IPS-20b (cell line): ENCODE data around the gene IQCB1.

Experiments
- H3K27ac ChIP-seq: one replicate; pipeline ENCODE4 v1.5.1; 2013; ENCODE audit warnings: low read length
- H3K27me3 ChIP-seq: 2 replicates; pipeline ENCODE4 v1.6.1; 2013; ENCODE audit warnings: mild to moderate bottlenecking, low read length, inconsistent platforms; ENCODE audit not compliant: insufficient read depth
- H3K36me3 ChIP-seq: 2 replicates; pipeline ENCODE4 v1.6.1; 2013; ENCODE audit warnings: low read depth, mild to moderate bottlenecking, inconsistent platforms, low read length, moderate library complexity; ENCODE audit not compliant: insufficient read depth
- H3K4me1 ChIP-seq: 2 replicates; pipeline ENCODE4 v1.6.1; 2013; ENCODE audit warnings: mild to moderate bottlenecking, control low read depth, inconsistent platforms, low read length, moderate library complexity; ENCODE audit not compliant: insufficient read depth
- H3K4me3 ChIP-seq: 2 replicates; pipeline ENCODE4 v1.5.1; 2013; ENCODE audit warnings: mild to moderate bottlenecking, low read length, inconsistent platforms
- H3K9ac ChIP-seq: 2 replicates; pipeline ENCODE4 v1.6.1; 2013; ENCODE audit warnings: low read depth, mild to moderate bottlenecking, inconsistent platforms, low read length, moderate library complexity
- H3K9me3 ChIP-seq: 2 replicates; pipeline ENCODE4 v1.6.1; 2013; ENCODE audit warnings: mild to moderate bottlenecking, low read depth, low read length, inconsistent platforms; ENCODE audit not compliant: insufficient read depth

IQCB1 gene

GRCh38 chr3:121739902-121740301 is 95.0 kb downstream of the IQCB1 start:
- H3K9ac ChIP-seq = no peak overlapping the region
- no peaks in the 10 kb centered on the region; the same call in 1 of the 2 replicates for H3K36me3 ChIP-seq
- no peak overlapping the region for H3K4me3 ChIP-seq
- H3K9me3 ChIP-seq = no peaks in the 10 kb centered on the region
- no peaks in the 10 kb centered on the region for H3K27me3 ChIP-seq
- no peak overlapping the region for H3K27ac ChIP-seq
- no peaks in the 10 kb centered on the region for H3K4me1 ChIP-seq

DNA sequence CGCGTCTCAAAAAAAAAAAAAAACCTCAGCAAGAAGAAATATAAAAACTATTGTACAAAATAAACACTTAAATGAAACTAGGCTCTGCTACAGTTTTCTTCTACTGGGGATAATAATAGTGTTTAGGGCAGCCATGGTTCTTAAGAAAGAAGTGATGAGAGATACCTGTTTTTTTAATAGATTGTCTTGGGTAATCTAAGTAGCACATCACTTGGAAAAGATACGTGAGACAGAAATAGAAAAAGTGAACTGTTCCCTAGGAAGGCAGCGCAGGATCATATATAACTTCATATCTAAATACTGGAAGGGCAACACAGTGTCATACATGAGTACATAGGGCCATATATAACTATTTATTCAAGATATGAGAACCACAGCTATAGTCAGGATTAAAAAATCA is 97.2 kb downstream of the IQCB1 start:
- Histone ChIP-seq H3K9ac (no peak overlapping the region), H3K27ac (no peak overlapping the region), H3K4me1 (no peaks in the 10 kb centered on the region; the same call in 1 of the 2 replicates), H3K36me3 (no peaks in the 10 kb centered on the region), H3K4me3 (no peak overlapping the region), H3K27me3 (no peaks in the 10 kb centered on the region), H3K9me3 (no peaks in the 10 kb centered on the region)

- no peak overlapping the region for H3K27ac ChIP-seq
Measured at GRCh38 chr3:121736112-121736511, 98.7 kb downstream of the IQCB1 start.

DNA sequence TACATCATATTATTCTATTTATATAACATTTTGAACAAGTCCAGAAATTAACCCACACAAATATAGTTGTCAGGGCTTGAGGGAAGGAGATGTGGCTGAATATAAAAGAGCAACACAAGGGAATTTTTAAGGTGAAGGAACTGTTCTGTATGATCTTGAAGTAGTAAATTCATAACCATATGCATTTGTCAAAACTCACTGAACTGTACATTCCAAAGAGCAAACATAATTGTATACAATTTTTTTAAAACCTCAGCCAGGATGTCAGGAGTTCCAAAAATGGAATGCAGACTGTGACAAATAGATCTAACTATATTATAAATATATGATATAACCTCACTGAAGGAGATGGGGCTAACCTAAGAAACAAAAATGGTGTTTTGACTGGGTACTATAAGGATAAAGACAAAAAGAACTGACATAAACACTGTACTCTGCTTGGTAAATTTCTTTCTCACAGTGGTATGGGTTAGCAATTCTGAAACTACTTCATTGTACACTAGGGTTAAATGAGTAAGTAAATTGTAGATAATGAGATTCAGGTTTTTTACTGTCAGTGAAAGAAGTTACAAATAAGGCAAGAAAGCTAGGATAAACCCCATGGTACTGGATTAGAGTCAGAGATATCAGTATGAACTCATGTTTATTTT is 99.7 kb downstream of the IQCB1 start:
- Histone ChIP-seq H3K36me3 (no peaks in the 10 kb centered on the region), H3K27ac (no peak overlapping the region), H3K27me3 (no peaks in the 10 kb centered on the region), H3K4me3 (no peak overlapping the region), H3K9me3 (no peaks in the 10 kb centered on the region), H3K9ac (no peak overlapping the region), H3K4me1 (no peaks in the 10 kb centered on the region; the same call in 1 of the 2 replicates)

More at GRCh38 chr3:121736112-121736511, 98.7 kb downstream of the IQCB1 start:
- Histone ChIP-seq H3K9ac (no peak overlapping the region), H3K4me3 (no peak overlapping the region), H3K9me3 (no peaks in the 10 kb centered on the region), H3K4me1 (no peaks in the 10 kb centered on the region; the same call in 1 of the 2 replicates), H3K36me3 (no peaks in the 10 kb centered on the region), H3K27me3 (no peaks in the 10 kb centered on the region)

DNA sequence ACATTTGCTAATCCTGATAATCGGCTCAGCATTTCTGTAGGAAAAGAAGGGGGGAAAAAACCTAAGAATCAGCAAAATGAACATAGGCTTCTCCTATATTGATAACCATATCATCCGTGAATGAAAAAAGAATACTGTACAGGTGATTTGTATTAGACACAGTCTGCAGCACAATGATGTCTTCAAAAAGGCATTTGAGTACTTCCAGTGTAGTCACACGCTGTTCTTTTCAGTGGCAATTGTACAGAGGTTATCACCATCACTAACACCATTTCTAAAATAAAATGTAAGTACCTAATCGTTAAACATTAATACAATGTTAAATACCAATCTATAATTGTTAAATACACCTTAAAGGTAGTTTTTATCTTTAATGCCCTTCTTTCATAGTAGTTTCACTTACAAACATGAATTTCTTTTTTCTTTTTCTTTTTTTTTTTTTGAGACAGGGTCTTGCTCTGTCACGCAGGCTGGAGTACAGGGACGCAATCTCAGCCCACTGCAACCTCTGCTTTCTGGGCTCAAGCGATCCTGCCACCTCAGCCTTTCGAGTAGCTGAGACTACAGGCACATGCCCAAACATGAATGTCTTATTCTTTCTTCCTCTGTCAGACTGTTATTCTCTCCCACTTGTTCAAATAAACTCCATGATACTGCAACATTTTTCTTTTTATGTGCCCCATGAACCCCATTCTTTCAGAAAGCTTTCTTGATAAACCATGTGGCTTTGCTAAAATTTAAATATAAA is 103.7 kb downstream of the IQCB1 start:
- Histone ChIP-seq H3K36me3 (peaks cover 30% of the 10 kb centered on the region), H3K4me3 (no peak overlapping the region), H3K27ac (no peak overlapping the region), H3K9ac (no peak overlapping the region), H3K9me3 (no peaks in the 10 kb centered on the region), H3K27me3 (no peaks in the 10 kb centered on the region), H3K4me1 (no peaks in the 10 kb centered on the region; the same call in 1 of the 2 replicates)

GRCh38 chr3:121724130-121724529 is 110.7 kb downstream of the IQCB1 start:
- H3K27ac ChIP-seq = no peak overlapping the region
- H3K9ac ChIP-seq = no peak overlapping the region
- peaks cover 82% of the 10 kb centered on the region for H3K36me3 ChIP-seq
- no peaks in the 10 kb centered on the region for H3K9me3 ChIP-seq
- no peaks in the 10 kb centered on the region for H3K27me3 ChIP-seq
- no peaks in the 10 kb centered on the region for H3K4me1 ChIP-seq
- H3K4me3 ChIP-seq = no peak overlapping the region

- Histone ChIP-seq H3K27me3 (no peaks in the 10 kb centered on the region), H3K36me3 (peaks cover 82% of the 10 kb centered on the region), H3K4me3 (no peak overlapping the region), H3K9ac (no peak overlapping the region), H3K27ac (no peak overlapping the region), H3K4me1 (no peaks in the 10 kb centered on the region), H3K9me3 (no peaks in the 10 kb centered on the region)
Measured at GRCh38 chr3:121723485-121723884, 111.4 kb downstream of the IQCB1 start.

DNA sequence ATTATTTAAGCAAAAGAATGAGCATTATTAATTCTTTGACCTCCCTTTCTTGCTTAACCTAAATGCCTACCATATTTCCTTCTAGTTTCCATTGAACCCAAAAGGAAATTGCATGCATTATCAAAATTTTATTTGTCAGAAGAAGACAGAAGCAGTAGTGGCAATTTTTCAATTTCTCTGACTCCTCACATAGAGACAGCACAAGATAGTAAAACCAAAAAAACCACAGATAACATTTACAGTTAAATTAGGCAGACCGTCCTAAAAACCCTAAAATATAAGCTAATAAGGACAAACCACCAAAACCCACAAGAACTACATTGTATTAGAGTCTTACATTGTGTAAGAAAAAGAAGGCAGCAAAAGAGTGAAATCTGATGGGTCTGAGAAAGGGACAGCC is 112.4 kb downstream of the IQCB1 start:
- Histone ChIP-seq H3K4me1 (no peaks in the 10 kb centered on the region), H3K9me3 (no peaks in the 10 kb centered on the region), H3K27ac (no peak overlapping the region), H3K9ac (no peak overlapping the region), H3K36me3 (peaks cover 83% of the 10 kb centered on the region), H3K27me3 (no peaks in the 10 kb centered on the region), H3K4me3 (no peak overlapping the region)

DNA sequence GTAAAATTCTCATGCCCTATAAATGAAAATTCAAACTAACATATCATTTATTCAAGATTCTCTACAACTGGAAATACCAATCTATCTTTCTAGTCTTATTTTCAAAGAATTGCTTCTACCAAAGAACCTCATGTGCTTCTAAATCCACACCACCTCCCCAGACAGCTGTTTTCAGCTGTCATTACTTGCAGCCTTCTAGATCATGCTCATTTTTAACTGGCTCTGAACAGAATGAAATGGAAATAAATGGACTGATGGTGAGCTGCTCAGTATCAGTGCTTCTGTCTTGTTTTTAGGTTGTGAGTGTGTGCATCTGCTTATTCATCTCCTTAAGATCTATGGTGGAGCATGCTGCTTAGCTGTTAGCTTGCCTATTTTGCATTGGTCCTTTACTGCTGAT is 114.7 kb downstream of the IQCB1 start:
- Histone ChIP-seq H3K27me3 (no peaks in the 10 kb centered on the region), H3K4me1 (no peaks in the 10 kb centered on the region), H3K9me3 (no peaks in the 10 kb centered on the region), H3K9ac (no peak overlapping the region), H3K27ac (no peak overlapping the region), H3K4me3 (no peak overlapping the region), H3K36me3 (peaks cover 85% of the 10 kb centered on the region)
